IMR-90 (cell line): ENCODE measurements around the gene ALKBH5. TPM values are rescaled to one million over a fixed set of nuclear protein-coding genes. Genes with fewer than 3 reads are reported as not detected.

Experiments
- ATAC-seq: fragments of 200-7000 bp; cut with Tn5 transposase; 2 replicates; pipeline ENCODE4 v1.9.1; 2020; ENCODE audit warnings: low read depth, mild to moderate bottlenecking, moderate library complexity
- BruUV-seq: library from RNA; stranded (reverse); fragments of 400-500 nt; replicated peaks from 2 replicates; lab custom pipeline; 2021; lab: Mats Ljungman, UMichigan
- CTCF ChIA-PET: fragments of 300-600 bp; formaldehyde crosslinking; extraction: SDS; loops from one replicate; lab custom pipeline; 2021; ENCODE audit warnings: antibody characterized with exemption; lab: Yijun Ruan, JAX
- POLR2A ChIA-PET: fragments of 300-600 bp; sonication (Branson Sonifier 250); formaldehyde crosslinking; loops from one replicate; lab custom pipeline; 2022; ENCODE audit warnings: antibody characterized with exemption; ENCODE audit not compliant: unreplicated experiment; lab: Charles Lee
- DNase-seq: peaks from one replicate; pipeline ENCODE4 v3.0.0; 2013
- H2AFZ ChIP-seq: replicated peaks from 2 replicates; pipeline ENCODE3; 2013; ENCODE audit warnings: low read length, mild to moderate bottlenecking; ENCODE audit not compliant: poor library complexity
- H2AK5ac ChIP-seq: 2 replicates; pipeline ENCODE4 v1.6.1; 2013; ENCODE audit warnings: low read depth, low read length, inconsistent platforms
- H2AK9ac ChIP-seq: replicated peaks from 2 replicates; pipeline ENCODE3; 2013; ENCODE audit warnings: mild to moderate bottlenecking, low read depth, low read length, moderate library complexity; ENCODE audit not compliant: poor library complexity
- H2BK120ac ChIP-seq: 2 replicates; pipeline ENCODE4 v1.6.1; 2013; ENCODE audit warnings: low read depth, low read length, inconsistent platforms
- H2BK15ac ChIP-seq: 3 replicates; pipeline ENCODE4 v1.6.1; 2013; ENCODE audit warnings: low read depth, low read length, inconsistent platforms
- H2BK20ac ChIP-seq: 2 replicates; pipeline ENCODE4 v1.6.1; 2013; ENCODE audit warnings: low read depth, mild to moderate bottlenecking, inconsistent platforms, low read length, moderate library complexity
- H2BK5ac ChIP-seq: 2 replicates; pipeline ENCODE4 v1.6.1; 2013; ENCODE audit warnings: mild to moderate bottlenecking, low read depth, low read length, inconsistent platforms; ENCODE audit not compliant: poor library complexity, severe bottlenecking
- H3K14ac ChIP-seq: replicated peaks from 2 replicates; pipeline ENCODE4 v1.6.1; 2013; ENCODE audit warnings: low read depth, low read length, inconsistent platforms
- H3K18ac ChIP-seq: 2 replicates; pipeline ENCODE4 v1.6.1; 2013; ENCODE audit warnings: low read depth, low read length, control low read depth
- H3K23ac ChIP-seq: 2 replicates; pipeline ENCODE4 v1.6.1; 2013; ENCODE audit warnings: low read depth, low read length, inconsistent platforms
- H3K27ac ChIP-seq: 2 replicates; pipeline ENCODE4 v1.5.1; 2013; ENCODE audit warnings: mild to moderate bottlenecking, control low read depth, low read length; ENCODE audit not compliant: insufficient read depth
- H3K27me3 ChIP-seq: 2 replicates; pipeline ENCODE4 v1.6.1; 2013; ENCODE audit warnings: low read length; ENCODE audit not compliant: control insufficient read depth, insufficient read depth
- H3K36me3 ChIP-seq: 2 replicates; pipeline ENCODE4 v1.6.1; 2013; ENCODE audit warnings: low read length, mixed read lengths; ENCODE audit not compliant: control insufficient read depth, insufficient read depth
- H3K4ac ChIP-seq: 2 replicates; pipeline ENCODE4 v1.6.1; 2013; ENCODE audit warnings: low read depth, low read length, inconsistent platforms
- H3K4me1 ChIP-seq: 2 replicates; pipeline ENCODE4 v1.6.1; 2013; ENCODE audit warnings: low read length, mixed read lengths; ENCODE audit not compliant: control insufficient read depth, insufficient read depth
- H3K4me2 ChIP-seq: 2 replicates; pipeline ENCODE4 v1.6.1; 2013; ENCODE audit warnings: low read depth, mild to moderate bottlenecking, control low read depth, low read length, moderate library complexity
- H3K4me3 ChIP-seq: 2 replicates; pipeline ENCODE4 v1.5.1; 2013; ENCODE audit warnings: low read depth, mild to moderate bottlenecking, control low read depth, low read length, moderate library complexity; ENCODE audit not compliant: insufficient read depth
- H3K56ac ChIP-seq: 2 replicates; pipeline ENCODE4 v1.6.1; 2013; ENCODE audit warnings: low read length, inconsistent platforms; ENCODE audit not compliant: insufficient read depth; ENCODE audit errors: extremely low read depth
- H3K79me1 ChIP-seq, 2 experiments: 2 replicates each; pipeline ENCODE4 v1.6.1; 2013; ENCODE audit warnings: low read length in 2 of 2, inconsistent platforms in 1 of 2, low read depth in 1 of 2
- H3K9ac ChIP-seq: 2 replicates; pipeline ENCODE4 v1.6.1; 2013; ENCODE audit warnings: low read depth, low read length, control low read depth
- H3K9me1 ChIP-seq: 2 replicates; pipeline ENCODE4 v1.6.1; 2013; ENCODE audit warnings: low read length, inconsistent platforms; ENCODE audit not compliant: insufficient read depth
- H3K9me3 ChIP-seq: 2 replicates; pipeline ENCODE4 v1.6.1; 2013; ENCODE audit warnings: low read length; ENCODE audit not compliant: control insufficient read depth, insufficient read depth
- H4K20me1 ChIP-seq: 2 replicates; pipeline ENCODE4 v1.6.1; 2013; ENCODE audit warnings: low read length, inconsistent platforms; ENCODE audit not compliant: insufficient read depth
- H4K5ac ChIP-seq: 2 replicates; pipeline ENCODE4 v1.6.1; 2013; ENCODE audit warnings: mild to moderate bottlenecking, low read depth, low read length, control low read depth
- H4K8ac ChIP-seq, 2 experiments: 2 replicates each; pipeline ENCODE4 v1.6.1; 2013; ENCODE audit warnings: low read depth in 2 of 2, low read length in 2 of 2, control low read depth in 1 of 2, inconsistent platforms in 1 of 2
- H4K91ac ChIP-seq: 2 replicates; pipeline ENCODE4 v1.6.1; 2013; ENCODE audit warnings: low read depth, low read length, inconsistent platforms; ENCODE audit not compliant: insufficient read depth
- CEBPB ChIP-seq: IDR thresholded peaks from 2 replicates; pipeline ENCODE4 v1.6.1; 2012; ENCODE audit warnings: low read depth, low read length, improper control_type of control experiment
- CTCF ChIP-seq: conservative IDR thresholded peaks from 2 replicates; pipeline ENCODE4 v1.5.1; 2012; ENCODE audit warnings: mild to moderate bottlenecking, low read depth, low read length, improper control_type of control experiment
- FOS ChIP-seq: fragments of 150-350 bp; IDR thresholded peaks from 2 replicates; pipeline ENCODE4 v1.6.1; 2016; ENCODE audit warnings: low read depth, low read length
- POLR2A ChIP-seq: IDR thresholded peaks from 2 replicates; pipeline ENCODE4 v1.6.1; 2012; ENCODE audit warnings: mild to moderate bottlenecking, low read depth, low read length
- RAD21 ChIP-seq: IDR thresholded peaks from 2 replicates; pipeline ENCODE4 v1.6.1; 2012; ENCODE audit warnings: low read length, improper control_type of control experiment
- USF2 ChIP-seq: fragments of 150-350 bp; IDR thresholded peaks from 2 replicates; pipeline ENCODE4 v1.6.1; 2017; ENCODE audit warnings: mild to moderate bottlenecking, antibody characterized with exemption, low read length, low read depth
- WGBS, 2 experiments: methylation state at CpG; one replicate each; pipeline versions ENCODE4 v1.1.5 to v1.1.7; 2013; ENCODE audit warnings: missing lambda C conversion rate in 2 of 2; ENCODE audit not compliant: insufficient read length in 1 of 2; ENCODE audit errors: extremely low coverage in 2 of 2; 5-methylcytosine and 5-hydroxymethylcytosine counted together
- dilution Hi-C: fragments of 300-500 bp; cut with HindIII; formaldehyde crosslinking; loops from one replicate; pipeline ENCODE4 v1.14.3; 2018; ENCODE audit warnings: low sequenced_read_pairs; ENCODE audit not compliant: unreplicated experiment
- in situ Hi-C: fragments of 300-500 bp; cut with MboI; formaldehyde crosslinking; loops from 3 replicates; pipeline ENCODE4 v1.14.3; 2019; ENCODE audit warnings: low sequenced_read_pairs, inconsistent platforms, mixed read lengths
- intact Hi-C: fragments of 100-400 bp; cut with micrococcal nuclease; formaldehyde crosslinking; loops from 2 replicates; pipeline ENCODE4 v1.10.0; 2022
- polyA plus RNA-seq, 3 experiments: library from polyadenylated mRNA; depleted of rRNA; stranded (reverse); fragments of >200 nt; gene quantifications; 2 replicates each; pipeline ENCODE4 v1.2.3, GENCODE V29; 2012; ENCODE audit warnings: low replicate concordance in 1 of 3
- total RNA-seq: library from RNA; depleted of rRNA; stranded (reverse); fragments of >200 nt; gene quantifications from 2 replicates; pipeline ENCODE4 v1.2.3, GENCODE V29; 2012

Gene ALKBH5
- total and polyA plus RNA-seq, 2 of the 4 experiments (the other 2 are of a cell fraction): 57.6 to 79.6 TPM

GRCh38 chr17:18194804-18195203 lies 11.2 kb downstream of the ALKBH5 start:
- Histone ChIP-seq H4K5ac (no peak overlapping the region), H3K4me1 (peaks cover 24% of the 10 kb centered on the region), H3K9me1 (peaks cover 36% of the 10 kb centered on the region), H3K4ac (no peak overlapping the region), H3K4me2 (no peak overlapping the region), H2AK9ac (no peak overlapping the region), H3K23ac (no peak overlapping the region), H4K8ac (no peak overlapping the region), H4K20me1 (peaks cover 93% of the 10 kb centered on the region), H3K56ac (no peak overlapping the region), H2AK5ac (no peak overlapping the region), H2BK20ac (no peak overlapping the region), H2AFZ (no peak overlapping the region), H2BK120ac (no peak overlapping the region), H3K36me3 (peaks cover 57% of the 10 kb centered on the region), H3K27me3 (no peaks in the 10 kb centered on the region), H3K9me3 (no peaks in the 10 kb centered on the region), H2BK5ac (no peak overlapping the region), H3K79me1 (peaks cover 42 to 88% of the 10 kb centered on the region in 2 experiments), H3K18ac (no peak overlapping the region), H3K9ac (no peak overlapping the region), H3K27ac (no peak overlapping the region), H4K91ac (no peak overlapping the region), H3K4me3 (no peak overlapping the region), H3K14ac (no peak overlapping the region), H2BK15ac (no peak overlapping the region)
- ChIA-PET CTCF (no interaction called here), POLR2A (no interaction called here)
- DNase-seq (no peak), ATAC-seq (no peak)
- in situ Hi-C loops (no loop called here), dilution Hi-C loops (no loop called here), intact Hi-C loops (no loop called here)
- BruUV-seq: no TSS peak
- WGBS, 2 experiments: no CpG with 5 or more reads among the region's 4 CpGs
- TF ChIP-seq USF2: no peak
- no peak for TF ChIP-seq CEBPB
- no peak for TF ChIP-seq RAD21
- no peak for TF ChIP-seq FOS
- TF ChIP-seq POLR2A: no peak
- no peak for TF ChIP-seq CTCF
